ENCODE measurements around the gene ULK4. TPM values are rescaled to one million over a fixed set of nuclear protein-coding genes. Genes with fewer than 3 reads are reported as not detected.
"Not testable (repeated sequence)": the region's sequence is repeated elsewhere in the genome, so short reads cannot be mapped to it uniquely, and the experiment has no call there.

ULK4 gene
- total RNA-seq, 1 donor from 2014 or later, result 11.2 TPM

- no peak for TF ChIP-seq CTCF (IDR thresholded peaks at IDR 0.05)
- H3K9me3 ChIP-seq, result no peaks in the 10 kb centered on the region
- DNase-seq, result no peak
- H3K27ac ChIP-seq, result no peak overlapping the region
- no peaks in the 10 kb centered on the region for H3K36me3 ChIP-seq
- H3K4me1 ChIP-seq, result no peaks in the 10 kb centered on the region
- intact Hi-C loops (cut with DNase I), result no loop called here
- no peaks in the 10 kb centered on the region for H3K27me3 ChIP-seq
- ATAC-seq, result no peak
- no peak overlapping the region for H3K4me3 ChIP-seq
Measured at GRCh38 chr3:41462103-41462691, 499.7 kb downstream of the ULK4 start.

- Histone ChIP-seq H3K4me3 (no peak overlapping the region), H3K27me3 (no peaks in the 10 kb centered on the region), H3K36me3 (no peaks in the 10 kb centered on the region), H3K9me3 (no peaks in the 10 kb centered on the region), H3K27ac (no peak overlapping the region), H3K4me1 (no peaks in the 10 kb centered on the region)
- ATAC-seq (no peak), DNase-seq (no peak)
- intact Hi-C loops (cut with DNase I), result no loop called here
- TF ChIP-seq CTCF (IDR thresholded peaks at IDR 0.05), result no peak
Measured at GRCh38 chr3:41460736-41461135, 501.2 kb downstream of the ULK4 start.

GRCh38 chr3:41457176-41457575 is 504.7 kb downstream of the ULK4 start:
- TF ChIP-seq CTCF (IDR thresholded peaks at IDR 0.05), result no peak
- H3K9me3 ChIP-seq, result no peaks in the 10 kb centered on the region
- intact Hi-C loops (cut with DNase I), result no loop called here
- H3K4me1 ChIP-seq, result no peaks in the 10 kb centered on the region
- DNase-seq (no peak), ATAC-seq (no peak)
- no peaks in the 10 kb centered on the region for H3K27me3 ChIP-seq
- no peaks in the 10 kb centered on the region for H3K36me3 ChIP-seq
- no peak overlapping the region for H3K27ac ChIP-seq
- no peak overlapping the region for H3K4me3 ChIP-seq

- intact Hi-C loops (cut with DNase I), result no loop called here
- Histone ChIP-seq H3K27me3 (no peaks in the 10 kb centered on the region), H3K4me1 (no peaks in the 10 kb centered on the region), H3K4me3 (no peak overlapping the region), H3K9me3 (no peaks in the 10 kb centered on the region), H3K27ac (no peak overlapping the region), H3K36me3 (no peaks in the 10 kb centered on the region)
- ATAC-seq (no peak), DNase-seq (no peak)
- no peak for TF ChIP-seq CTCF (IDR thresholded peaks at IDR 0.05)
Measured at GRCh38 chr3:41456162-41456561, 505.7 kb downstream of the ULK4 start.

- intact Hi-C loops (cut with DNase I), result not testable (repeated sequence)
Measured at GRCh38 chr3:41453618-41454017, 508.3 kb downstream of the ULK4 start.

GRCh38 chr3:41450416-41451231 is 511.3 kb downstream of the ULK4 start:
- TF ChIP-seq CTCF (IDR thresholded peaks at IDR 0.05), result no peak
- H3K4me3 ChIP-seq, result no peak overlapping the region
- no peak overlapping the region for H3K27ac ChIP-seq
- no peaks in the 10 kb centered on the region for H3K9me3 ChIP-seq
- no peak for ATAC-seq
- no peaks in the 10 kb centered on the region for H3K36me3 ChIP-seq
- intact Hi-C loops (cut with DNase I), result no loop called here
- DNase-seq, result no peak
- H3K27me3 ChIP-seq, result no peaks in the 10 kb centered on the region
- H3K4me1 ChIP-seq, result no peaks in the 10 kb centered on the region

More at GRCh38 chr3:41453618-41454017, 508.3 kb downstream of the ULK4 start:
- not testable (repeated sequence) for H3K4me3 ChIP-seq, DNase-seq, H3K9me3 ChIP-seq, H3K36me3 ChIP-seq, H3K4me1 ChIP-seq, ATAC-seq, H3K27ac ChIP-seq, H3K27me3 ChIP-seq
